HPDE6-E6E7 (cell line): ENCODE data around the gene SIGLEC5.
A peak's percentile ranks its signal among the peaks of the same experiment; 100 is the strongest.

Experiments
- DNase-seq: peaks from one replicate; pipeline ENCODE4 v3.0.0; 2011; ENCODE audit warnings: missing footprints; ENCODE audit errors: extremely low spot score

Gene SIGLEC5

GRCh38 chr19:51587264-51588191 is 42.7 kb downstream of the SIGLEC5 start:
- no peak for DNase-seq

- DNase-seq, result no peak
Measured at GRCh38 chr19:51586799-51587198, 43.4 kb downstream of the SIGLEC5 start.

GRCh38 chr19:51586103-51586728 is 44.0 kb downstream of the SIGLEC5 start:
- no peak for DNase-seq

- no peak for DNase-seq
Measured at GRCh38 chr19:51576850-51577249, 53.4 kb downstream of the SIGLEC5 start.

- DNase-seq, result no peak
Measured at GRCh38 chr19:51573331-51573730, 56.9 kb downstream of the SIGLEC5 start.

- no peak for DNase-seq
Measured at GRCh38 chr19:51572908-51573307, 57.3 kb downstream of the SIGLEC5 start.

- DNase-seq, result no peak
Measured at GRCh38 chr19:51572410-51572809, 57.8 kb downstream of the SIGLEC5 start.

- DNase-seq, result no peak
Measured at GRCh38 chr19:51571599-51571998, 58.6 kb downstream of the SIGLEC5 start.

GRCh38 chr19:51570962-51571575 is 59.1 kb downstream of the SIGLEC5 start, which contains the start of gene ZNF175:
Gene ZNF175, plus strand, starts transcription at chr19:51571283. Its CDS starts 2,047 bp downstream, at chr19:51573330.
- DNase-seq, result peak; percentile 75

GRCh38 chr19:51568456-51568855 is 61.7 kb downstream of the SIGLEC5 start:
- no peak for DNase-seq

- DNase-seq, result no peak
Measured at GRCh38 chr19:51567583-51567982, 62.6 kb downstream of the SIGLEC5 start.

- DNase-seq, result no peak
Measured at GRCh38 chr19:51566489-51567100, 63.6 kb downstream of the SIGLEC5 start.

GRCh38 chr19:51565583-51565982 is 64.6 kb downstream of the SIGLEC5 start:
- no peak for DNase-seq

- no peak for DNase-seq
Measured at GRCh38 chr19:51564791-51565190, 65.4 kb downstream of the SIGLEC5 start.
